GM23338 (cell line): ENCODE data around the gene KLK10. TPM values are rescaled to one million over a fixed set of nuclear protein-coding genes. Genes with fewer than 3 reads are reported as not detected.

Experiments
- EZH2phosphoT487 ChIP-seq: fragments of 200-600 bp; sonication (generic); IDR thresholded peaks from one replicate; pipeline ENCODE4 v1.8.1; 2018; ENCODE audit warnings: antibody characterized with exemption; ENCODE audit not compliant: unreplicated experiment
- POLR2AphosphoS5 ChIP-seq: IDR thresholded peaks from 2 replicates; pipeline ENCODE4 v1.6.1; 2016; ENCODE audit warnings: antibody characterized with exemption, low read depth
- polyA plus RNA-seq: library from polyadenylated mRNA; unstranded; fragments of >200 nt; fragmentation: Nextera tagmentation; extraction: Ambion mirVana; gene quantifications from 2 replicates; pipeline ENCODE4 v1.2.1, GENCODE V29; 2016
- total RNA-seq: library from RNA; depleted of rRNA; stranded (reverse); fragments of >200 nt; shearing (Covaris generic); gene quantifications from 2 replicates; pipeline ENCODE4 v1.2.3, GENCODE V29; 2014
- TF ChIP-seq, protein P1 (sequence below): fragments of 250-450 bp; sonication (Bioruptor Pico); IDR thresholded peaks from 2 replicates; pipeline ENCODE4 v1.5.0; 2020; ENCODE audit warnings: mild to moderate bottlenecking, moderate library complexity
- TF ChIP-seq, protein P2 (sequence below): IDR thresholded peaks from one replicate; pipeline ENCODE4 v1.6.1; 2018; ENCODE audit warnings: antibody characterized with exemption; ENCODE audit not compliant: unreplicated experiment
- TF ChIP-seq, protein P3 (sequence below), 2 experiments: fragments of 200-600 bp in 1 of 2; sonication (generic) in 1 of 2; conservative IDR thresholded peaks; 2 replicates each; pipeline versions ENCODE4 v1.5.1 to v1.6.1; 2016 to 2017; ENCODE audit warnings: antibody characterized with exemption in 2 of 2, low read depth in 2 of 2, mild to moderate bottlenecking in 2 of 2, moderate library complexity in 1 of 2

KLK10 gene
- total and polyA plus RNA-seq, 2 experiments from 2014 or later, result 6.1 to 6.6 TPM

DNA sequence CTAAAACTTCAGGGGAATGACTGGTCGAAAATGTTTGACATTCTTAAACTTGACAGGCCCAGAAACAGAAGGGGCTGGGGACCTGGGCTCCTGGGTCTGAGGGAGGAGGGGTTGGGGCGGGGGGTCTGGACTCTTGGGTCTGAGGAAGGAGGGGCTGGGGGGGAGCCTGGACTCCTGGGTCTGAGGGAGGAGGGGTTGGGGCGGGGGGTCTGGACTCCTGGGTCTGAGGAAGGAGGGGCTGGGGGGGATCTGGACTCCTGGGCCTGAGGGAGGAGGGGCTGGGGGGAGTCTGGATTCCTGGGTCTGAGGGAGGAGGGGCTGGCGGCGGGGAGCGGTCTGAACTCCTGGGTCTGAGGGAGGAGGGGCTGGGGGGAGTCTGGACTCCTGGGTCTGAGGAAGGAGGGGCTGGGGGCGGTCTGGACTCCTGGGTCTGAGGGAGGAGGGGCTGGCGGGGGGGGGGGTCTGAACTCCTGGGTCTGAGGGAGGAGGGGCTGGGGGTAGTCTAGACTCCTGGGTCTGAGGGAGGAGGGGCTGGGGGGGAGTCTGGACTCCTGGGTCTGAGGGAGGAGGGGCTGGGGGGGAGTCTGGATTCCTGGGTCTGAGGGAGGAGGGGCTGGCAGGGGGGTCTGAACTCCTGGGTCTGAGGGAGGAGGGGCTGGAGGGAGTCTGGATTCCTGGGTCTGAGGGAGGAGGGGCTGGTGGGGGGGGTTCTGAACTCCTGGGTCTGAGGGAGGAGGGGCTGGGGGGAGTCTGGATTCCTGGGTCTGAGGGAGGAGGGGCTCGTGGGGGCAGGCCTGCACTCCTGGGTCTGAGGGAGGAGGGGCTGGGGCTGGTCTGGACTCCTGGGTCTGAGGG lies 44.6 kb downstream of the KLK10 start (continued):
- TF ChIP-seq, protein P1, sequence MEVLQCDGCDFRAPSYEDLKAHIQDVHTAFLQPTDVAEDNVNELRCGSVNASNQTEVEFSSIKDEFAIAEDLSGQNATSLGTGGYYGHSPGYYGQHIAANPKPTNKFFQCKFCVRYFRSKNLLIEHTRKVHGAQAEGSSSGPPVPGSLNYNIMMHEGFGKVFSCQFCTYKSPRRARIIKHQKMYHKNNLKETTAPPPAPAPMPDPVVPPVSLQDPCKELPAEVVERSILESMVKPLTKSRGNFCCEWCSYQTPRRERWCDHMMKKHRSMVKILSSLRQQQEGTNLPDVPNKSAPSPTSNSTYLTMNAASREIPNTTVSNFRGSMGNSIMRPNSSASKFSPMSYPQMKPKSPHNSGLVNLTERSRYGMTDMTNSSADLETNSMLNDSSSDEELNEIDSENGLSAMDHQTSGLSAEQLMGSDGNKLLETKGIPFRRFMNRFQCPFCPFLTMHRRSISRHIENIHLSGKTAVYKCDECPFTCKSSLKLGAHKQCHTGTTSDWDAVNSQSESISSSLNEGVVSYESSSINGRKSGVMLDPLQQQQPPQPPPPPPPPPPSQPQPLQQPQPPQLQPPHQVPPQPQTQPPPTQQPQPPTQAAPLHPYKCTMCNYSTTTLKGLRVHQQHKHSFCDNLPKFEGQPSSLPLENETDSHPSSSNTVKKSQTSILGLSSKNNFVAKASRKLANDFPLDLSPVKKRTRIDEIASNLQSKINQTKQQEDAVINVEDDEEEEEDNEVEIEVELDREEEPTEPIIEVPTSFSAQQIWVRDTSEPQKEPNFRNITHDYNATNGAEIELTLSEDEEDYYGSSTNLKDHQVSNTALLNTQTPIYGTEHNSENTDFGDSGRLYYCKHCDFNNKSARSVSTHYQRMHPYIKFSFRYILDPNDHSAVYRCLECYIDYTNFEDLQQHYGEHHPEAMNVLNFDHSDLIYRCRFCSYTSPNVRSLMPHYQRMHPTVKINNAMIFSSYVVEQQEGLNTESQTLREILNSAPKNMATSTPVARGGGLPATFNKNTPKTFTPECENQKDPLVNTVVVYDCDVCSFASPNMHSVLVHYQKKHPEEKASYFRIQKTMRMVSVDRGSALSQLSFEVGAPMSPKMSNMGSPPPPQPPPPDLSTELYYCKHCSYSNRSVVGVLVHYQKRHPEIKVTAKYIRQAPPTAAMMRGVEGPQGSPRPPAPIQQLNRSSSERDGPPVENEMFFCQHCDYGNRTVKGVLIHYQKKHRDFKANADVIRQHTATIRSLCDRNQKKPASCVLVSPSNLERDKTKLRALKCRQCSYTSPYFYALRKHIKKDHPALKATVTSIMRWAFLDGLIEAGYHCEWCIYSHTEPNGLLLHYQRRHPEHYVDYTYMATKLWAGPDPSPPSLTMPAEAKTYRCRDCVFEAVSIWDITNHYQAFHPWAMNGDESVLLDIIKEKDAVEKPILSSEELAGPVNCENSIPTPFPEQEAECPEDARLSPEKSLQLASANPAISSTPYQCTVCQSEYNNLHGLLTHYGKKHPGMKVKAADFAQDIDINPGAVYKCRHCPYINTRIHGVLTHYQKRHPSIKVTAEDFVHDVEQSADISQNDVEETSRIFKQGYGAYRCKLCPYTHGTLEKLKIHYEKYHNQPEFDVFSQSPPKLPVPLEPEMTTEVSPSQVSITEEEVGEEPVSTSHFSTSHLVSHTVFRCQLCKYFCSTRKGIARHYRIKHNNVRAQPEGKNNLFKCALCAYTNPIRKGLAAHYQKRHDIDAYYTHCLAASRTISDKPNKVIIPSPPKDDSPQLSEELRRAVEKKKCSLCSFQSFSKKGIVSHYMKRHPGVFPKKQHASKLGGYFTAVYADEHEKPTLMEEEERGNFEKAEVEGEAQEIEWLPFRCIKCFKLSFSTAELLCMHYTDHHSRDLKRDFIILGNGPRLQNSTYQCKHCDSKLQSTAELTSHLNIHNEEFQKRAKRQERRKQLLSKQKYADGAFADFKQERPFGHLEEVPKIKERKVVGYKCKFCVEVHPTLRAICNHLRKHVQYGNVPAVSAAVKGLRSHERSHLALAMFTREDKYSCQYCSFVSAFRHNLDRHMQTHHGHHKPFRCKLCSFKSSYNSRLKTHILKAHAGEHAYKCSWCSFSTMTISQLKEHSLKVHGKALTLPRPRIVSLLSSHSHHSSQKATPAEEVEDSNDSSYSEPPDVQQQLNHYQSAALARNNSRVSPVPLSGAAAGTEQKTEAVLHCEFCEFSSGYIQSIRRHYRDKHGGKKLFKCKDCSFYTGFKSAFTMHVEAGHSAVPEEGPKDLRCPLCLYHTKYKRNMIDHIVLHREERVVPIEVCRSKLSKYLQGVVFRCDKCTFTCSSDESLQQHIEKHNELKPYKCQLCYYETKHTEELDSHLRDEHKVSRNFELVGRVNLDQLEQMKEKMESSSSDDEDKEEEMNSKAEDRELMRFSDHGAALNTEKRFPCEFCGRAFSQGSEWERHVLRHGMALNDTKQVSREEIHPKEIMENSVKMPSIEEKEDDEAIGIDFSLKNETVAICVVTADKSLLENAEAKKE (CRISPR knock-in tag), result no peak
- TF ChIP-seq, protein P2, sequence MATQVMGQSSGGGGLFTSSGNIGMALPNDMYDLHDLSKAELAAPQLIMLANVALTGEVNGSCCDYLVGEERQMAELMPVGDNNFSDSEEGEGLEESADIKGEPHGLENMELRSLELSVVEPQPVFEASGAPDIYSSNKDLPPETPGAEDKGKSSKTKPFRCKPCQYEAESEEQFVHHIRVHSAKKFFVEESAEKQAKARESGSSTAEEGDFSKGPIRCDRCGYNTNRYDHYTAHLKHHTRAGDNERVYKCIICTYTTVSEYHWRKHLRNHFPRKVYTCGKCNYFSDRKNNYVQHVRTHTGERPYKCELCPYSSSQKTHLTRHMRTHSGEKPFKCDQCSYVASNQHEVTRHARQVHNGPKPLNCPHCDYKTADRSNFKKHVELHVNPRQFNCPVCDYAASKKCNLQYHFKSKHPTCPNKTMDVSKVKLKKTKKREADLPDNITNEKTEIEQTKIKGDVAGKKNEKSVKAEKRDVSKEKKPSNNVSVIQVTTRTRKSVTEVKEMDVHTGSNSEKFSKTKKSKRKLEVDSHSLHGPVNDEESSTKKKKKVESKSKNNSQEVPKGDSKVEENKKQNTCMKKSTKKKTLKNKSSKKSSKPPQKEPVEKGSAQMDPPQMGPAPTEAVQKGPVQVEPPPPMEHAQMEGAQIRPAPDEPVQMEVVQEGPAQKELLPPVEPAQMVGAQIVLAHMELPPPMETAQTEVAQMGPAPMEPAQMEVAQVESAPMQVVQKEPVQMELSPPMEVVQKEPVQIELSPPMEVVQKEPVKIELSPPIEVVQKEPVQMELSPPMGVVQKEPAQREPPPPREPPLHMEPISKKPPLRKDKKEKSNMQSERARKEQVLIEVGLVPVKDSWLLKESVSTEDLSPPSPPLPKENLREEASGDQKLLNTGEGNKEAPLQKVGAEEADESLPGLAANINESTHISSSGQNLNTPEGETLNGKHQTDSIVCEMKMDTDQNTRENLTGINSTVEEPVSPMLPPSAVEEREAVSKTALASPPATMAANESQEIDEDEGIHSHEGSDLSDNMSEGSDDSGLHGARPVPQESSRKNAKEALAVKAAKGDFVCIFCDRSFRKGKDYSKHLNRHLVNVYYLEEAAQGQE, result no peak
- no peak for TF ChIP-seq POLR2AphosphoS5
- TF ChIP-seq EZH2phosphoT487, result no peak
- TF ChIP-seq, protein P3, sequence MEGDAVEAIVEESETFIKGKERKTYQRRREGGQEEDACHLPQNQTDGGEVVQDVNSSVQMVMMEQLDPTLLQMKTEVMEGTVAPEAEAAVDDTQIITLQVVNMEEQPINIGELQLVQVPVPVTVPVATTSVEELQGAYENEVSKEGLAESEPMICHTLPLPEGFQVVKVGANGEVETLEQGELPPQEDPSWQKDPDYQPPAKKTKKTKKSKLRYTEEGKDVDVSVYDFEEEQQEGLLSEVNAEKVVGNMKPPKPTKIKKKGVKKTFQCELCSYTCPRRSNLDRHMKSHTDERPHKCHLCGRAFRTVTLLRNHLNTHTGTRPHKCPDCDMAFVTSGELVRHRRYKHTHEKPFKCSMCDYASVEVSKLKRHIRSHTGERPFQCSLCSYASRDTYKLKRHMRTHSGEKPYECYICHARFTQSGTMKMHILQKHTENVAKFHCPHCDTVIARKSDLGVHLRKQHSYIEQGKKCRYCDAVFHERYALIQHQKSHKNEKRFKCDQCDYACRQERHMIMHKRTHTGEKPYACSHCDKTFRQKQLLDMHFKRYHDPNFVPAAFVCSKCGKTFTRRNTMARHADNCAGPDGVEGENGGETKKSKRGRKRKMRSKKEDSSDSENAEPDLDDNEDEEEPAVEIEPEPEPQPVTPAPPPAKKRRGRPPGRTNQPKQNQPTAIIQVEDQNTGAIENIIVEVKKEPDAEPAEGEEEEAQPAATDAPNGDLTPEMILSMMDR (conservative IDR thresholded peaks at IDR 0.05; ENCODE audit: low read depth in 2 of 2), result no peak
